SKM-1 (cell line): Measurements from ENCODE around the gene NTPCR.
"Not testable (repeated sequence)": the region's sequence is repeated elsewhere in the genome, so short reads cannot be mapped to it uniquely, and the experiment has no call there.

Source experiments
- DNase-seq: peaks from one replicate; lab custom pipeline; 2025; ENCODE audit not compliant: unreplicated experiment; lab: John Stamatoyannopoulos, UW

Gene NTPCR

GRCh38 chr1:232925421-232926220 lies 24.8 kb upstream of the NTPCR start:
- no peak for DNase-seq

- not testable (repeated sequence) for DNase-seq
These were observed 23.2 kb upstream of the NTPCR start for GRCh38 chr1:232927166-232927565.

GRCh38 chr1:232927830-232928505 lies 22.4 kb upstream of the NTPCR start:
- DNase-seq, result no peak

GRCh38 chr1:232932486-232933425 lies 17.7 kb upstream of the NTPCR start:
- no peak for DNase-seq

GRCh38 chr1:232936941-232937340 lies 13.5 kb upstream of the NTPCR start:
- DNase-seq, result no peak

- DNase-seq, result peak; percentile 89
These were observed 12.6 kb upstream of the NTPCR start for GRCh38 chr1:232937741-232938375.

- DNase-seq, result no peak
These were observed 11.5 kb upstream of the NTPCR start for GRCh38 chr1:232938926-232939325.

GRCh38 chr1:232939748-232940147 lies 10.7 kb upstream of the NTPCR start:
- no peak for DNase-seq

- no peak for DNase-seq
These were observed 10.1 kb upstream of the NTPCR start for GRCh38 chr1:232940262-232940661.

GRCh38 chr1:232942413-232943294 lies 7.8 kb upstream of the NTPCR start:
- no peak for DNase-seq

GRCh38 chr1:232943679-232944252 lies 6.6 kb upstream of the NTPCR start:
- no peak for DNase-seq

GRCh38 chr1:232944347-232944746 lies 6.1 kb upstream of the NTPCR start:
- DNase-seq, result no peak

GRCh38 chr1:232949636-232950196 lies 695 bp upstream of the NTPCR start:
- no peak for DNase-seq

GRCh38 chr1:232951180-232951579 lies 769 bp downstream of the NTPCR start:
- DNase-seq, result no peak

- no peak for DNase-seq
These were observed 1.2 kb downstream of the NTPCR start for GRCh38 chr1:232951605-232952004.

GRCh38 chr1:232952514-232953499 lies 2.4 kb downstream of the NTPCR start:
- DNase-seq, result peak; percentile 78

- no peak for DNase-seq
These were observed 4.4 kb downstream of the NTPCR start for GRCh38 chr1:232954594-232955365.
